ENCODE data around the gene RNF130. TPM values are rescaled to one million over a fixed set of nuclear protein-coding genes. Genes with fewer than 3 reads are reported as not detected.
A peak's percentile ranks its signal among the peaks of the same experiment; 100 is the strongest.

The RNF130 gene
- total and polyA plus RNA-seq, 9 of the 15 experiments (the other 6 are each of a cell fraction or from before 2014, with no cell fraction given), result 5.8 to 39.4 (median 27.1) TPM

GRCh38 chr5:180093651-180094382 lies 22.3 kb upstream of the RNF130 start (continued):
- TF ChIP-seq MGA (IDR thresholded peaks at IDR 0.05) (peak; percentile 70), HBP1 (CRISPR knock-in tag; IDR thresholded peaks at IDR 0.05) (peak; percentile 74; the same call in 1 of the 2 replicates), NR1H2 (CRISPR knock-in tag; IDR thresholded peaks at IDR 0.05) (no peak), ZFP30 (CRISPR knock-in tag; IDR thresholded peaks at IDR 0.05; ENCODE audit: borderline replicate concordance) (no peak), FOXM1 (IDR thresholded peaks at IDR 0.05; ENCODE audit: low read depth) (peak; percentile 88), FOXM1 (CRISPR knock-in tag; IDR thresholded peaks at IDR 0.05; ENCODE audit: low read depth) (no peak), PPARD (CRISPR knock-in tag; IDR thresholded peaks at IDR 0.05) (no peak), RBM34 (IDR thresholded peaks at IDR 0.05; ENCODE audit: borderline replicate concordance, insufficient read depth, low read length) (no peak), ZNF408 (CRISPR knock-in tag; IDR thresholded peaks at IDR 0.05; ENCODE audit: low read depth) (no peak), CSDE1 (IDR thresholded peaks at IDR 0.05) (no peak), TFAP4 (CRISPR knock-in tag; IDR thresholded peaks at IDR 0.05; ENCODE audit: borderline replicate concordance) (peak; percentile 83), BDP1 (IDR thresholded peaks at IDR 0.05; ENCODE audit: insufficient read depth, insufficient read length) (no peak), FOXJ3 (CRISPR knock-in tag; IDR thresholded peaks at IDR 0.05) (no peak), MCM2 (IDR thresholded peaks at IDR 0.05; ENCODE audit: low read depth) (no peak)
